SK-N-MC (cell line): ENCODE measurements around the gene TMEM181.

Source experiments
- EZH2 ChIP-seq: fragments of 200-600 bp; sonication (generic); IDR thresholded peaks from one replicate; pipeline ENCODE4 v1.6.1; 2017; ENCODE audit warnings: antibody characterized with exemption
- POLR2AphosphoS5 ChIP-seq: IDR thresholded peaks from 2 replicates; pipeline ENCODE4 v1.6.1; 2012; ENCODE audit warnings: mild to moderate bottlenecking, low read depth, low read length, borderline replicate concordance

- no peak for TF ChIP-seq EZH2
- TF ChIP-seq POLR2AphosphoS5 = no peak
These were observed 5.1 kb upstream of the TMEM181 start for GRCh38 chr6:158554611-158555361.
